ENCODE data around the gene CCND3. TPM values are rescaled to one million over a fixed set of nuclear protein-coding genes. Genes with fewer than 3 reads are reported as not detected.
A peak's percentile ranks its signal among the peaks of the same experiment; 100 is the strongest.

The CCND3 gene
- total and polyA plus RNA-seq, 2 of the 13 experiments (the other 11 are each of a cell fraction or from before 2014, with no cell fraction given): 4.3 to 7.2 TPM

GRCh38 chr6:41920921-41921711, 20.5 kb downstream of the CCND3 start, which contains the start of the genes BYSL and MED20 (continued):
- TF ChIP-seq HBP1 (CRISPR knock-in tag; IDR thresholded peaks at IDR 0.05; ENCODE audit: low read depth): peak; percentile 92
- no peak for TF ChIP-seq NFE2L2 (IDR thresholded peaks at IDR 0.05; ENCODE audit: low read length)
- TF ChIP-seq NFATC3 (CRISPR knock-in tag; IDR thresholded peaks at IDR 0.05): peak; percentile 75; the same call in 1 of the 2 replicates
- no peak for TF ChIP-seq ELK4 (CRISPR knock-in tag; IDR thresholded peaks at IDR 0.05; ENCODE audit: borderline replicate concordance)
- no peak for TF ChIP-seq SATB2 (CRISPR knock-in tag; IDR thresholded peaks at IDR 0.05)
- TF ChIP-seq ZNF124 (CRISPR knock-in tag; IDR thresholded peaks at IDR 0.05): peak; percentile 91
- peak; percentile 89 for TF ChIP-seq SP5 (CRISPR knock-in tag; IDR thresholded peaks at IDR 0.05; ENCODE audit: borderline replicate concordance, low read depth)
- peak; percentile 74; the same call in 1 of the 2 replicates for TF ChIP-seq SETDB1 (CRISPR knock-in tag; IDR thresholded peaks at IDR 0.05; ENCODE audit: borderline replicate concordance)
- no peak for TF ChIP-seq CENPBD1 (CRISPR knock-in tag; IDR thresholded peaks at IDR 0.05; ENCODE audit: borderline replicate concordance, low read depth)
- no peak; the same call in 1 of the 2 replicates for TF ChIP-seq ZNF362 (CRISPR knock-in tag; IDR thresholded peaks at IDR 0.05; ENCODE audit: borderline replicate concordance)
- peak; percentile 87 for TF ChIP-seq PHF21A (CRISPR knock-in tag; IDR thresholded peaks at IDR 0.05)
- TF ChIP-seq ZSCAN5A (CRISPR knock-in tag; IDR thresholded peaks at IDR 0.05; ENCODE audit: borderline replicate concordance): peak; percentile 88; the same call in 1 of the 2 replicates
- 0 out of 2 replicates have a peak, but pooled peaks have one; percentile 32 for TF ChIP-seq STAT5B (CRISPR knock-in tag; IDR thresholded peaks at IDR 0.05)
- peak; percentile 90; the same call in 1 of the 2 replicates for TF ChIP-seq ZNF234 (CRISPR knock-in tag; conservative IDR thresholded peaks at IDR 0.05)
- peak; percentile 54 for TF ChIP-seq ZNF691 (CRISPR knock-in tag; IDR thresholded peaks at IDR 0.05; ENCODE audit: borderline replicate concordance, low read depth)
- peak; percentile 88; the same call in 1 of the 2 replicates for TF ChIP-seq ZBTB49 (CRISPR knock-in tag; IDR thresholded peaks at IDR 0.05; ENCODE audit: borderline replicate concordance)
- no peak; the same call in 1 of the 2 replicates for TF ChIP-seq IKZF5 (CRISPR knock-in tag; IDR thresholded peaks at IDR 0.05)
